Prostate gland (tissue), 2 donors: ENCODE data around the gene TRRAP.

Experiments used
- POLR2A ChIP-seq: fragments of 450-650 bp; IDR thresholded peaks from one replicate; pipeline ENCODE4 v1.6.1; 2016; ENCODE audit warnings: antibody characterized with exemption, mild to moderate bottlenecking
- POLR2AphosphoS5 ChIP-seq: sonication (generic); formaldehyde crosslinking; IDR thresholded peaks from one replicate; pipeline ENCODE4 v1.6.1; 2017; ENCODE audit warnings: antibody characterized with exemption
- TF ChIP-seq, protein P1 (sequence below), 4 experiments: fragments of 200-600 bp in 2 of 4; fragments of 450-650 bp in 2 of 4; sonication (generic) in 2 of 4; IDR thresholded peaks; 1 replicate in 3 of 4; 2 replicates in 1 of 4; pipeline ENCODE4 v1.5.1; 2016 to 2019; ENCODE audit warnings: antibody characterized with exemption in 4 of 4, mild to moderate bottlenecking in 2 of 4, moderate library complexity in 2 of 4

DNA sequence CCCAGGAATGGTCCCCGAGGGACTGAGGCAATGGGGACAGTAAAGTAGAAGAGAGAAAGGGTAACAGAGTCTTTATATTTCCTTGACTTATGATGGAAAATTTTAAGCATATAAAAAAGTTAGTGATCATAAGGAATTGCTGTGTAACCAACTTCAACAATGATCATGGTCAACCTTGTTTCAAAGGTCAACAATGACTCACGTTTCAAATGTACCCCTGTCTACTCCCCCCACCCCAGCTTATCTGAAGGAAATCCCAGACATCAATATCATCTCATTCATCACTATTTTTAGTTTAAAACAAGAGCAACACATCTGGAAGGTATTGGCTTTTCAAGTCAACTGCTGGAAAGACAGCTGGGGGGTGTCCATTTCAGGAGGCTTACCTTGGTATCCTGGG is 172.6 kb downstream of the TRRAP start:
- no peak for TF ChIP-seq POLR2AphosphoS5
- TF ChIP-seq, protein P1, sequence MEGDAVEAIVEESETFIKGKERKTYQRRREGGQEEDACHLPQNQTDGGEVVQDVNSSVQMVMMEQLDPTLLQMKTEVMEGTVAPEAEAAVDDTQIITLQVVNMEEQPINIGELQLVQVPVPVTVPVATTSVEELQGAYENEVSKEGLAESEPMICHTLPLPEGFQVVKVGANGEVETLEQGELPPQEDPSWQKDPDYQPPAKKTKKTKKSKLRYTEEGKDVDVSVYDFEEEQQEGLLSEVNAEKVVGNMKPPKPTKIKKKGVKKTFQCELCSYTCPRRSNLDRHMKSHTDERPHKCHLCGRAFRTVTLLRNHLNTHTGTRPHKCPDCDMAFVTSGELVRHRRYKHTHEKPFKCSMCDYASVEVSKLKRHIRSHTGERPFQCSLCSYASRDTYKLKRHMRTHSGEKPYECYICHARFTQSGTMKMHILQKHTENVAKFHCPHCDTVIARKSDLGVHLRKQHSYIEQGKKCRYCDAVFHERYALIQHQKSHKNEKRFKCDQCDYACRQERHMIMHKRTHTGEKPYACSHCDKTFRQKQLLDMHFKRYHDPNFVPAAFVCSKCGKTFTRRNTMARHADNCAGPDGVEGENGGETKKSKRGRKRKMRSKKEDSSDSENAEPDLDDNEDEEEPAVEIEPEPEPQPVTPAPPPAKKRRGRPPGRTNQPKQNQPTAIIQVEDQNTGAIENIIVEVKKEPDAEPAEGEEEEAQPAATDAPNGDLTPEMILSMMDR (IDR thresholded peaks at IDR 0.05) = no peak
- TF ChIP-seq POLR2A = no peak
